Ectodermal cell (in vitro differentiated cells): Measurements from ENCODE around the gene RNASEH1.
A peak's percentile ranks its signal among the peaks of the same experiment; 100 is the strongest.
"Not testable (repeated sequence)": the region's sequence is repeated elsewhere in the genome, so short reads cannot be mapped to it uniquely, and the experiment has no call there.

Experiments used
- H3K27ac ChIP-seq: 2 replicates; pipeline ENCODE4 v1.7.0; 2013; ENCODE audit warnings: mild to moderate bottlenecking, low read depth, low read length; ENCODE audit not compliant: insufficient read depth, poor library complexity, severe bottlenecking
- H3K27me3 ChIP-seq: 2 replicates; pipeline ENCODE4 v1.7.0; 2013; ENCODE audit warnings: mild to moderate bottlenecking, low read length; ENCODE audit not compliant: insufficient read depth, control insufficient read depth, poor library complexity, severe bottlenecking
- H3K36me3 ChIP-seq: one replicate; pipeline ENCODE4 v1.7.0; 2013; ENCODE audit warnings: low read length; ENCODE audit not compliant: control insufficient read depth, insufficient read depth
- H3K4me1 ChIP-seq: one replicate; pipeline ENCODE4 v1.7.0; 2013; ENCODE audit warnings: low read length; ENCODE audit not compliant: control insufficient read depth, insufficient read depth
- H3K4me3 ChIP-seq: 2 replicates; pipeline ENCODE4 v1.7.0; 2013; ENCODE audit warnings: low read depth, low read length, control low read depth; ENCODE audit not compliant: insufficient read depth
- H3K9me3 ChIP-seq: 2 replicates; pipeline ENCODE4 v1.7.0; 2013; ENCODE audit warnings: mild to moderate bottlenecking, low read length, moderate library complexity; ENCODE audit not compliant: control insufficient read depth
- WGBS, 2 experiments: methylation state at CpG; one replicate each; pipeline ENCODE4 v1.1.7; 2013; ENCODE audit warnings: missing lambda C conversion rate in 2 of 2; 5-methylcytosine and 5-hydroxymethylcytosine counted together

Gene RNASEH1

GRCh38 chr2:3503483-3503882 lies 54.6 kb downstream of the RNASEH1 start:
- H3K4me3 ChIP-seq: no peak overlapping the region
- no peaks in the 10 kb centered on the region for H3K27me3 ChIP-seq
- H3K27ac ChIP-seq: no peak overlapping the region
- H3K9me3 ChIP-seq: no peaks in the 10 kb centered on the region
- WGBS, 2 experiments: 96% methylated on average over 13 of the region's 13 CpGs
- H3K36me3 ChIP-seq: peaks cover 3% of the 10 kb centered on the region
- H3K4me1 ChIP-seq: no peaks in the 10 kb centered on the region

GRCh38 chr2:3503046-3503445 lies 55.1 kb downstream of the RNASEH1 start:
- Histone ChIP-seq H3K4me3 (no peak overlapping the region), H3K4me1 (no peaks in the 10 kb centered on the region), H3K27me3 (no peaks in the 10 kb centered on the region), H3K36me3 (peaks cover 3% of the 10 kb centered on the region), H3K9me3 (no peaks in the 10 kb centered on the region), H3K27ac (no peak overlapping the region)
- 94 to 96% methylated on average over 14 of the region's 14 CpGs for WGBS, 2 experiments

- H3K36me3 ChIP-seq: peaks cover 3% of the 10 kb centered on the region
- H3K27ac ChIP-seq: no peak overlapping the region
- no peaks in the 10 kb centered on the region for H3K9me3 ChIP-seq
- no peak overlapping the region for H3K4me3 ChIP-seq
- 95 to 97% methylated on average over 34 of the region's 34 CpGs for WGBS, 2 experiments
- no peaks in the 10 kb centered on the region for H3K27me3 ChIP-seq
- no peaks in the 10 kb centered on the region for H3K4me1 ChIP-seq
Observed at GRCh38 chr2:3500326-3500899, 57.7 kb downstream of the RNASEH1 start.

DNA sequence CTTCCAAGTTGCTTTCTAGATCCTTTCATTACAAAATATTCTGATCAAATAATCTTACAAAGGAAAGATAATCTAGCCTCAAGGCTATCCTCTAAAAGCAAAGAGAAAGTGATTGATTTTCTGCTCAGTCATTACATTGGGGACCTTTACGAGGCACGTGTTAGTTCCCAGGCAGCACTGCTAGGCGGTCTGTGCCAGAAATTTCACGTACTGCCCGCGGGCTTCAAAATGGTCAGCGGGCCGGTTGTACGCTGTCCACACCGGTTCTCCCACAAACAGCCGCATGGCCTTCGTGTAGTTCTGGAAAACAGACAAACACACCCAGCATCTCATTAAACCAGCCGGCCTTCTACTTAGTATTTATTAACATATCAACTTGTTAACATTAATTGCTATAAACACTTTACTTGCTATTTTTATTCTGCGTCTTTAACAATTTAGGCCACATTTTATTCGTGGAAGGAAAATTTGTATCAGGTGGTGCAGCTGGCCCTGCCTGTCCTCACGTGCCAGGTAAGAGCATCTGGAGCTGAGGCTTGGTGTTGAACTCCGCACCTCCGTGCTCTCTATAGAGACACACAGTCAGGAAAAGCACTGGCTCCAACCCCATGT lies 59.2 kb downstream of the RNASEH1 start:
- WGBS, 2 experiments: 96 to 97% methylated on average over 18 of the region's 18 CpGs
- Histone ChIP-seq H3K27ac (peak overlapping the region; percentile 8), H3K36me3 (peaks cover 3% of the 10 kb centered on the region), H3K9me3 (no peaks in the 10 kb centered on the region), H3K4me1 (peaks cover 2% of the 10 kb centered on the region), H3K27me3 (no peaks in the 10 kb centered on the region), H3K4me3 (no peak overlapping the region)

DNA sequence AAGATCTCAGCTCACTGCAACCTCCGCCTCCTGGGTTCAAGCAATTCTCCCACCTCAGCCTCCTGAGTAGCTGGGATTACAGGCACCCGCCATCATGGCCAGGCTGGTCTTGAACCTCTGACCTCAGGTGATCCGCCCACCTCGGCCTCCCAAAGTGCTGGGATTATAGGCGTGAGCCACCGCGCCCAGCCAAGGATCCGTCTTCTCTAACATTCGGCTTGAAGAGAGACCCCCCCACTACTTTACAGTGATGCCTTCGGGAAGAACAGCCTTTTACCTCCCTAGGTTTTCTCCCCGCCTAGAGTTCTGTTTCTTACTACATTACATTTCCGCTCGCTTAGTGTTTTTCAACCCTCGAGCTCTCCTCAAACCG lies 61.4 kb downstream of the RNASEH1 start:
- H3K36me3 ChIP-seq: not testable (repeated sequence)
- WGBS, 2 experiments: 92 to 95% methylated on average over 15 of the region's 15 CpGs

More for the DNA sequence above, 61.4 kb downstream of the RNASEH1 start:
- H3K27me3 ChIP-seq, H3K4me3 ChIP-seq, H3K27ac ChIP-seq, H3K4me1 ChIP-seq, H3K9me3 ChIP-seq: not testable (repeated sequence)
